ENCODE measurements around the gene WDR93.

WDR93 gene

GRCh38 chr15:89775815-89776214 is 85.2 kb downstream of the WDR93 start:
- in situ Hi-C loops (cut with MboI; ENCODE audit: low sequenced_read_pairs, unreplicated experiment), result no loop called here
- TF ChIP-seq, protein P1, sequence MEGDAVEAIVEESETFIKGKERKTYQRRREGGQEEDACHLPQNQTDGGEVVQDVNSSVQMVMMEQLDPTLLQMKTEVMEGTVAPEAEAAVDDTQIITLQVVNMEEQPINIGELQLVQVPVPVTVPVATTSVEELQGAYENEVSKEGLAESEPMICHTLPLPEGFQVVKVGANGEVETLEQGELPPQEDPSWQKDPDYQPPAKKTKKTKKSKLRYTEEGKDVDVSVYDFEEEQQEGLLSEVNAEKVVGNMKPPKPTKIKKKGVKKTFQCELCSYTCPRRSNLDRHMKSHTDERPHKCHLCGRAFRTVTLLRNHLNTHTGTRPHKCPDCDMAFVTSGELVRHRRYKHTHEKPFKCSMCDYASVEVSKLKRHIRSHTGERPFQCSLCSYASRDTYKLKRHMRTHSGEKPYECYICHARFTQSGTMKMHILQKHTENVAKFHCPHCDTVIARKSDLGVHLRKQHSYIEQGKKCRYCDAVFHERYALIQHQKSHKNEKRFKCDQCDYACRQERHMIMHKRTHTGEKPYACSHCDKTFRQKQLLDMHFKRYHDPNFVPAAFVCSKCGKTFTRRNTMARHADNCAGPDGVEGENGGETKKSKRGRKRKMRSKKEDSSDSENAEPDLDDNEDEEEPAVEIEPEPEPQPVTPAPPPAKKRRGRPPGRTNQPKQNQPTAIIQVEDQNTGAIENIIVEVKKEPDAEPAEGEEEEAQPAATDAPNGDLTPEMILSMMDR (IDR thresholded peaks at IDR 0.05; ENCODE audit: borderline replicate concordance, control extremely low read depth, extremely low read depth, insufficient read depth, missing control alignments), result no peak

DNA sequence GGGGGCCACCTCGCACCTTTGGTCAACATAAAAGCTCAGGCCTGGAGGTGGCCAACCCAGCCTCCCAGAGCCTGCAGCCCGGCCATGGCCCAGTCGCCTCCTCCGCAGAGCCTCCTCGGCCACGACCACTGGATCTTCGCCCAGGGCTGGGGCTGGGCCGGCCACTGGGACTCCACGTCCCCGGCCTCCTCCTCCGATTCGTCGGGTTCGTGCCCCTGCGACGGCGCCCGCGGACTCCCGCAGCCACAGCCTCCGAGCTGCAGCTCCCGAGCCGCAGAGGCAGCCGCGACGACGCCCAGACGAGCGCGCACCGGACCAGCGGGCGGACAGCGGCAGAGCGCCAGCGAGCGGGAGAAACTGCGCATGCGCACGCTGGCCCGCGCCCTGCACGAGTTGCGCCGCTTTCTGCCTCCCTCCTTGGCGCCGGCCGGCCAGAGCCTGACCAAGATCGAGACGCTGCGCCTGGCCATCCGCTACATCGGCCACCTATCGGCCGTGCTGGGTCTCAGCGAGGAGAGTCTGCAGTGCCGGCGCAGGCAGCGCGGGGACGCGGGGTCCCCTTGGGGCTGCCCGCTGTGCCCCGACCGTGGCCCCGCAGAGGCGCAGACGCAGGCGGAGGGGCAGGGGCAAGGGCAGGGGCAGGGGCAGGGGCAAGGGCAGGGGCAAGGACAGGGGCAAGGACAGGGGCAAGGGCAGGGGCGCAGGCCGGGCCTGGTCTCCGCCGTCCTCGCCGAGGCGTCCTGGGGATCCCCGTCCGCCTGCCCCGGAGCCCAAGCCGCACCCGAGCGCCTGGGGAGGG is 85.9 kb downstream of the WDR93 start, which contains the start of gene MESP2:
MESP2 (plus strand) TSS at position 59 of the 799 bp plus-strand sequence; CDS start at position 85, 26 bp downstream.
- peak; percentile 92 for DNase-seq (ENCODE audit: low spot score)
- TF ChIP-seq, protein P1 (IDR thresholded peaks at IDR 0.05; ENCODE audit: borderline replicate concordance, control extremely low read depth, extremely low read depth, insufficient read depth, missing control alignments), result no peak
- in situ Hi-C loops (cut with MboI; ENCODE audit: low sequenced_read_pairs, unreplicated experiment), result no loop called here

More at GRCh38 chr15:89775815-89776214, 85.2 kb downstream of the WDR93 start:
- DNase-seq (ENCODE audit: low spot score), result no peak

DNA sequence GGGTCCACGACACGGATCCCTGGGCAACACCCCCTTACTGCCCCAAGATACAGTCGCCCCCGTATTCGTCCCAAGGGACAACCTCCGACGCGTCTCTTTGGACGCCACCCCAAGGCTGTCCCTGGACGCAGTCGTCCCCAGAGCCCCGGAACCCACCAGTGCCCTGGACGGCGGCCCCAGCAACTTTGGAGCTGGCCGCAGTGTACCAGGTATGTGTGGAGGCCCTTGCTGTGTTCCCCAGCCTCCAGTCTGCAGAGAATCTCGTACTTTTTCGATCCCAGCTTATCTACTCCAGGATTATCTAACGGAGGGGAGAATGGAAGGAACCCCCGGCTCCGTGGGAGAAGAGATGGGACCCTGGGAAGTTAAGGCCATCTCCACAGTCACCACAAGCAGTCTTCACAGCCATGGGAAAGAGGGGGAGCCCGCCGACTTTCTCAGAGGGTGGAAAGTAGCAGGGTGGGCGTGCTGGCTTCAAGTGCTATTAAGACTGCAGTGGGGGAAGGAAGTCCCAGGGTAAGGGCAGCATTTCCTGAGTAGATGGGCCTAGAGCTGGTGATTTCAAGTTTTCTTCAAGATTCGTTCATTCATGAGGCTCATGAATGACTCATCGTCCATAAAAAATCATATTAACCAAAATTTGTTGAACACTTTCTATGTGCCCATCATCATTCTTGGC is 86.6 kb downstream of the WDR93 start:
- in situ Hi-C loops (cut with MboI; ENCODE audit: low sequenced_read_pairs, unreplicated experiment), result no loop called here
- TF ChIP-seq, protein P1 (IDR thresholded peaks at IDR 0.05; ENCODE audit: borderline replicate concordance, control extremely low read depth, extremely low read depth, insufficient read depth, missing control alignments), result no peak
- no peak for DNase-seq (ENCODE audit: low spot score)

DNA sequence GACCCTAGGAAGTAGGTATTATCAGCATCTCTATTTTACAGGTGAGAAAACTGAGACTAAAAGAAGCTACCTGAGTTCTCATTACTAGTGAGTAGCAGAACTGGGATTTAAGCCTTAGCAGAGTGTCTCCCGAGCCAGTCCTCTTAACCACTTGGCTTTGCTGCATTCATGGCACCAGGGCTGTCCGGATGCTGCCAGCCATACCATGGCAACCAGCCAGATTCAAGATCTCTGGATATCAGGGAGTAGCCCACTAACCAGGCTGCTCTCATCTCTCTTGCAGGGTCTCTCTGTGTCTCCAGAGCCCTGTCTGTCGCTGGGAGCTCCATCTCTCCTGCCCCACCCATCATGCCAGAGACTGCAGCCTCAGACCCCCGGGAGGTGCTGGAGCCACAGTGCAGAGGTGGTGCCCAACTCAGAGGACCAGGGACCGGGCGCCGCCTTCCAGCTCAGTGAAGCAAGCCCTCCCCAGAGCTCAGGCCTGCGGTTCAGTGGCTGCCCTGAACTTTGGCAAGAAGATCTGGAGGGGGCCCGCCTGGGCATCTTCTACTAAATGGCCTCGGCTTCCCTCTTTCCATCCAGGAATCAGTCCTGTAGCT is 87.3 kb downstream of the WDR93 start:
- TF ChIP-seq, protein P1 (IDR thresholded peaks at IDR 0.05; ENCODE audit: borderline replicate concordance, control extremely low read depth, extremely low read depth, insufficient read depth, missing control alignments), result no peak
- no peak for DNase-seq (ENCODE audit: low spot score)
- in situ Hi-C loops (cut with MboI; ENCODE audit: low sequenced_read_pairs, unreplicated experiment), result no loop called here

DNA sequence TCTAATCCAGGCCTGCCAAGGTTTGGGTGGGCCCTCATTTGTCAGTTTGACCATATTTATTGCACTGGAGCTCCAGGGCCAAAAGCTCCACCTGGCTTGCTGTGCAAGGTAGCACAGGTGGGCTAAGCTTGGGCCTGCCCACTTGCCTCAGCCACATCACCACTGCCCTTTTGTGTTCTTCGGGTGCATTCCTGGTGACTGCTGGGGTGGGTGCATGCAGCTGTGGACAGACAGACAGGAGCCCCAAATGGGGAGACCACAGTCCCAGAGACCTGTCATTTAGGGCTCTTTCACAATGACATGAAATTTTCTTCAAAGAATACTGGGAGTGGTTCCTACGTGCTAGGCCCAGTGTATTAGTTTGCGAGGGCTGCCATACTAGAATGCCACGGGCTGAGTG is 88.2 kb downstream of the WDR93 start:
- in situ Hi-C loops (cut with MboI; ENCODE audit: low sequenced_read_pairs, unreplicated experiment), result no loop called here
- DNase-seq (ENCODE audit: low spot score), result no peak
- TF ChIP-seq, protein P1 (IDR thresholded peaks at IDR 0.05; ENCODE audit: borderline replicate concordance, control extremely low read depth, extremely low read depth, insufficient read depth, missing control alignments), result no peak

- DNase-seq (ENCODE audit: low spot score), result no peak
- in situ Hi-C loops (cut with MboI; ENCODE audit: low sequenced_read_pairs, unreplicated experiment), result no loop called here
- TF ChIP-seq, protein P1 (IDR thresholded peaks at IDR 0.05; ENCODE audit: borderline replicate concordance, control extremely low read depth, extremely low read depth, insufficient read depth, missing control alignments), result no peak
Measured at GRCh38 chr15:89780601-89781000, 90.0 kb downstream of the WDR93 start.
